NCI-H345 (cell line): ENCODE measurements around the gene TP53TG3E.
"Not testable (repeated sequence)": the region's sequence is repeated elsewhere in the genome, so short reads cannot be mapped to it uniquely, and the experiment has no call there.

Experiments used
- DNase-seq: peaks from one replicate; lab custom pipeline; 2025; lab: John Stamatoyannopoulos, UW

TP53TG3E gene, protein sequence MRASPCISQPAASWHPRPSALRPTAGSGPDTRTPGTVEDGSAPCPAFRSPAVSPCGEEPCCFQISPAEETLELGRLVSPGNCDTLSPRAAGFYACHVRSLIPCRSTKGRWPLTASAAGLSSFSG

GRCh38 chr16:33304006-33304405, at the start of gene TP53TG3E:
TSS of gene TP53TG3E (plus strand) at chr16:33304306. CDS start at chr16:33304374, 68 bp downstream.
- not testable (repeated sequence) for DNase-seq

GRCh38 chr16:33336226-33337012, 32.3 kb downstream of the TP53TG3E start:
- DNase-seq: not testable (repeated sequence)

DNA sequence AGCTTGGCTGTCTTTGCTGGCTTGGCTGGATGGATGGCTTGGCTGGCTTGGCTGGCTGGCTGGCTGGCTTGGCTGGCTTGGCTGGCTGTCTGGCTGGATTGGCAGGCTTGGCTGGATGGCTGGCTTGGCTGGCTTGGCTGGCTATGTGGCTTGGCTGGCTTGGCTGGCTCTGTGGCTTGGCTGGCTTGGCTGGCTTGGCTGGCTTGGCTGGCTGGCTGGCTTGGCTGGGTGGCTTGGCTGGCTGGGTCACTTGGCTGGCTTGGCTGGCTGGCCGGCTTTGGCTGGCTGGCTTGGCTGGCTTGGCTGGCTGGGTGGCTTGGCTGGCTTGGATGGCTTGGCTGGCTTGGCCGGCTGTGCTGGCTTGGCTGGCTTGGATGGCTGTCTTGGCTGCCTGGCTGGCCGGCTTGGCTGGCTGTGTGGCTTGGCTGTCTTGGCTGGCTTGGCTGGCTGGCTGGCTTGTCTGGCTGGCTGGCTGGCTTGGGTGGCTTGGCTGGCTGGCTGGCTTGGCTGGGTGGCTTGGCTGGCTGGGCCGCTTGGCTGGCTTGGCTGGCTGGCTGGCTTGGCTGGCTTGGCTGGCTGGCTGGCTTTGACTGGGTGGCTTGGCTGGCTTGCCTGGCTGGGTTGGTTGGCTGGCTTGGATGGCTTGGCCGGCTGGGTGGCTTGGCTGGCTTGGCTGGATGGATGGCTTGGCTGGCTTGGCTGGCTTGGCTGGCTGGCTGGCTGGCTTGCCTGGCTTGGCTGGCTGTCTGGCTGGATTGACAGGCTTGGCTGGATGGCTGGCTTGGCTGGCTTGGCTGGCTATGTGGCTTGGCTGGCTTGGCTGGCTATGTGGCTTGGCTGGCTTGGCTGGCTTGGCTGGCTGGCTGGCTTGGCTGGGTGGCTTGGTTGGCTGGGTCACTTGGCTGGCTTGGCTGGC, 33.8 kb downstream of the TP53TG3E start:
- DNase-seq: not testable (repeated sequence)

DNA sequence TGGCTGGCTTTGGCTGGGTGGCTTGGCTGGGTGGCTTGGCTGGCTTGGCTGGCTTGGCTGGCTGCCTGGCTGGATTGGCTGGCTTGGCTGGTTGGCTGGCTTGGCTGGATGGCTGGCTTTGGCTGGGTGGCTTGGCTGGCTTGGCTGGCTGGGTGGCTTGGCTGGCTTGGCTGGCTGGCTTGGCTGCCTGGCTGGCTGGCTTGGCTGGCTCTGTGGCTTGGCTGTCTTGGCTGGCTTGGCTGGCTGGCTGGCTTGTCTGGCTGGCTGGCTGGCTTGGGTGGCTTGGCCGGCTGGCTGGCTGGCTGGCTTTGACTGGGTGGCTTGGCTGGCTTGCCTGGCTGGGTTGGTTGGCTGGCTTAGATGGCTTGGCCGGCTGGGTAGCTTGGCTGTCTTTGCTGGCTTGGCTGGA, 34.4 kb downstream of the TP53TG3E start:
- not testable (repeated sequence) for DNase-seq

DNA sequence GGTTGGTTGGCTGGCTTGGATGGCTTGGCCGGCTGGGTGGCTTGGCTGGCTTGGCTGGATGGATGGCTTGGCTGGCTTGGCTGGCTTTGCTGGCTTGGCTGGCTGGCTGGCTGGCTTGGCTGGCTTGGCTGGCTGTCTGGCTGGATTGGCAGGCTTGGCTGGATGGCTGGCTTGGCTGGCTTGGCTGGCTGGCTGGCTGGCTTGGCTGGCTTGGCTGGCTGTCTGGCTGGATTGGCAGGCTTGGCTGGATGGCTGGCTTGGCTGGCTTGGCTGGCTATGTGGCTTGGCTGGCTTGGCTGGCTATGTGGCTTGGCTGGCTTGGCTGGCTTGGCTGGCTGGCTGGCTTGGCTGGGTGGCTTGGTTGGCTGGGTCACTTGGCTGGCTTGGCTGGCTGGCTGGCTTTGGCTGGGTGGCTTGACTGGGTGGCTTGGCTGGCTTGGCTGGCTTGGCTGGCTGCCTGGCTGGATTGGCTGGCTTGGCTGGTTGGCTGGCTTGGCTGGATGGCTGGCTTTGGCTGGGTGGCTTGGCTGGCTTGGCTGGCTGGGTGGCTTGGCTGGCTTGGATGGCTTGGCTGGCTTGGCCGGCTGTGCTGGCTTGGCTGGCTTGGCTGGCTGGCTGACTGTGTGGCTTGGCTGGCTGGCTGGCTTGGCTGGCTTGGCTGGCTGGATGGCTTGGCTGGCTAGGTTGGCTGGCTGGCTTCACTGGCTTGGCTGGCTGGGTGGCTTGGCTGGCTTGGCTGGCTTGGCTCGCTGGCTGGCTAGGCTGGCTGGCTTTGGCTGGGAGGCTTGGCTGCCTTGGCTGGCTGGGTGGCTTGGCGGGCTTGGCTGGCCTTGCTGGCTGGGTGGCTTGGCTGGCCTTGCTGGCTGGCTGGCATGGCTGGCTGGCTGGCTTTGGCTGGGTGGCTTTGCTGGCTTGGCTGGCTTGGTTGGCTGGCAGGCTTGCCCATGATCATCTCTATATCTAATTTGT, 35.3 kb downstream of the TP53TG3E start:
- DNase-seq: not testable (repeated sequence)
